ENCODE measurements around the gene OSBPL10.
A peak's percentile ranks its signal among the peaks of the same experiment; 100 is the strongest.
"Not testable (repeated sequence)": the region's sequence is repeated elsewhere in the genome, so short reads cannot be mapped to it uniquely, and the experiment has no call there.

OSBPL10 gene

GRCh38 chr3:31981206-31982181, at the start of gene OSBPL10, which contains the start of gene ZNF860:
Gene OSBPL10, minus strand, starts transcription at chr3:31981262. Its CDS starts 83 bp downstream, at chr3:31981179.
Gene ZNF860, plus strand, starts transcription at chr3:31981750. Its CDS starts 7,330 bp downstream, at chr3:31989080.
- Histone ChIP-seq H3K4me1 (ENCODE audit: control insufficient read depth in 2 of 2, insufficient read depth in 2 of 2, low read length in 2 of 2) (peaks cover 5 to 11% of the 10 kb centered on the region in 2 donors), H3K27me3 (ENCODE audit: control insufficient read depth in 2 of 2, insufficient read depth in 2 of 2, low read length in 2 of 2) (no peaks in the 10 kb centered on the region), H3K36me3 (ENCODE audit: control insufficient read depth in 2 of 2, insufficient read depth in 2 of 2, low read length in 2 of 2) (no peaks in the 10 kb centered on the region), H3K9me3 (ENCODE audit: control insufficient read depth in 2 of 2, low read length in 2 of 2) (no peaks in the 10 kb centered on the region), H3K27ac (ENCODE audit: low read depth in 2 of 2, low read length in 2 of 2) (peak within 1 kb of the TSS; percentile 87 to 92), H3K4me3 (ENCODE audit: low read length in 2 of 2) (peak within 1 kb of the TSS; percentile 88 to 94), H3K9ac (ENCODE audit: low read depth in 1 of 2, low read length in 2 of 2) (peak within 1 kb of the TSS; percentile 76 to 86)

GRCh38 chr3:32026593-32026992, 45.5 kb upstream of the OSBPL10 start:
- no peaks in the 10 kb centered on the region for H3K36me3 ChIP-seq (ENCODE audit: control insufficient read depth in 2 of 2, insufficient read depth in 2 of 2, low read length in 2 of 2)
- H3K9ac ChIP-seq (ENCODE audit: low read depth in 1 of 2, low read length in 2 of 2): no peak overlapping the region
- no peak overlapping the region for H3K4me3 ChIP-seq (ENCODE audit: low read length in 2 of 2)
- no peaks in the 10 kb centered on the region for H3K27me3 ChIP-seq (ENCODE audit: control insufficient read depth in 2 of 2, insufficient read depth in 2 of 2, low read length in 2 of 2)
- peaks cover 0 to 3% of the 10 kb centered on the region in 2 donors for H3K4me1 ChIP-seq (ENCODE audit: control insufficient read depth in 2 of 2, insufficient read depth in 2 of 2, low read length in 2 of 2)
- no peaks in the 10 kb centered on the region for H3K9me3 ChIP-seq (ENCODE audit: control insufficient read depth in 2 of 2, low read length in 2 of 2)
- H3K27ac ChIP-seq (ENCODE audit: low read depth in 2 of 2, low read length in 2 of 2): no peak overlapping the region

- H3K9me3 ChIP-seq (ENCODE audit: control insufficient read depth in 2 of 2, low read length in 2 of 2): no peaks in the 10 kb centered on the region
- H3K27ac ChIP-seq (ENCODE audit: low read depth in 2 of 2, low read length in 2 of 2): no peak overlapping the region
- H3K4me3 ChIP-seq (ENCODE audit: low read length in 2 of 2): no peak overlapping the region
- H3K36me3 ChIP-seq (ENCODE audit: control insufficient read depth in 2 of 2, insufficient read depth in 2 of 2, low read length in 2 of 2): no peaks in the 10 kb centered on the region
- H3K9ac ChIP-seq (ENCODE audit: low read depth in 1 of 2, low read length in 2 of 2): no peak overlapping the region
- no peaks in the 10 kb centered on the region for H3K27me3 ChIP-seq (ENCODE audit: control insufficient read depth in 2 of 2, insufficient read depth in 2 of 2, low read length in 2 of 2)
- H3K4me1 ChIP-seq (ENCODE audit: control insufficient read depth in 2 of 2, insufficient read depth in 2 of 2, low read length in 2 of 2): peaks cover 5 to 15% of the 10 kb centered on the region in 2 donors
These were observed 41.9 kb upstream of the OSBPL10 start for GRCh38 chr3:32022947-32023346.

- no peaks in the 10 kb centered on the region for H3K36me3 ChIP-seq (ENCODE audit: control insufficient read depth in 2 of 2, insufficient read depth in 2 of 2, low read length in 2 of 2)
- H3K4me3 ChIP-seq (ENCODE audit: low read length in 2 of 2): no peak overlapping the region
- no peak overlapping the region for H3K27ac ChIP-seq (ENCODE audit: low read depth in 2 of 2, low read length in 2 of 2)
- no peaks in the 10 kb centered on the region for H3K9me3 ChIP-seq (ENCODE audit: control insufficient read depth in 2 of 2, low read length in 2 of 2)
- H3K27me3 ChIP-seq (ENCODE audit: control insufficient read depth in 2 of 2, insufficient read depth in 2 of 2, low read length in 2 of 2): no peaks in the 10 kb centered on the region
- H3K9ac ChIP-seq (ENCODE audit: low read depth in 1 of 2, low read length in 2 of 2): no peak overlapping the region
- peaks cover 5 to 15% of the 10 kb centered on the region in 2 donors for H3K4me1 ChIP-seq (ENCODE audit: control insufficient read depth in 2 of 2, insufficient read depth in 2 of 2, low read length in 2 of 2)
These were observed 40.7 kb upstream of the OSBPL10 start for GRCh38 chr3:32021748-32022147.

- no peaks in the 10 kb centered on the region for H3K27me3 ChIP-seq (ENCODE audit: control insufficient read depth in 2 of 2, insufficient read depth in 2 of 2, low read length in 2 of 2)
- H3K9ac ChIP-seq (ENCODE audit: low read depth in 1 of 2, low read length in 2 of 2): no peak overlapping the region
These were observed 40.1 kb upstream of the OSBPL10 start for GRCh38 chr3:32021155-32021554.

GRCh38 chr3:32018757-32019564, 37.9 kb upstream of the OSBPL10 start:
- no peak overlapping the region for H3K27ac ChIP-seq (ENCODE audit: low read depth in 2 of 2, low read length in 2 of 2)
- H3K4me3 ChIP-seq (ENCODE audit: low read length in 2 of 2): no peak overlapping the region
- H3K27me3 ChIP-seq (ENCODE audit: control insufficient read depth in 2 of 2, insufficient read depth in 2 of 2, low read length in 2 of 2): no peaks in the 10 kb centered on the region
- H3K36me3 ChIP-seq (ENCODE audit: control insufficient read depth in 2 of 2, insufficient read depth in 2 of 2, low read length in 2 of 2): no peaks in the 10 kb centered on the region
- H3K9me3 ChIP-seq (ENCODE audit: control insufficient read depth in 2 of 2, low read length in 2 of 2): no peaks in the 10 kb centered on the region
- peaks cover 5 to 15% of the 10 kb centered on the region in 2 donors for H3K4me1 ChIP-seq (ENCODE audit: control insufficient read depth in 2 of 2, insufficient read depth in 2 of 2, low read length in 2 of 2)
- peak overlapping the region in 1 of 2 donors; percentile 15 for H3K9ac ChIP-seq (ENCODE audit: low read depth in 1 of 2, low read length in 2 of 2)

More at GRCh38 chr3:32021155-32021554, 40.1 kb upstream of the OSBPL10 start:
- no peak overlapping the region for H3K27ac ChIP-seq (ENCODE audit: low read depth in 2 of 2, low read length in 2 of 2)
- H3K9me3 ChIP-seq (ENCODE audit: control insufficient read depth in 2 of 2, low read length in 2 of 2): no peaks in the 10 kb centered on the region
- no peaks in the 10 kb centered on the region for H3K36me3 ChIP-seq (ENCODE audit: control insufficient read depth in 2 of 2, insufficient read depth in 2 of 2, low read length in 2 of 2)
- peaks cover 5 to 15% of the 10 kb centered on the region in 2 donors for H3K4me1 ChIP-seq (ENCODE audit: control insufficient read depth in 2 of 2, insufficient read depth in 2 of 2, low read length in 2 of 2)
- no peak overlapping the region for H3K4me3 ChIP-seq (ENCODE audit: low read length in 2 of 2)

- Histone ChIP-seq H3K9me3 (ENCODE audit: control insufficient read depth in 2 of 2, low read length in 2 of 2) (no peaks in the 10 kb centered on the region), H3K27me3 (ENCODE audit: control insufficient read depth in 2 of 2, insufficient read depth in 2 of 2, low read length in 2 of 2) (no peaks in the 10 kb centered on the region), H3K36me3 (ENCODE audit: control insufficient read depth in 2 of 2, insufficient read depth in 2 of 2, low read length in 2 of 2) (no peaks in the 10 kb centered on the region), H3K4me1 (ENCODE audit: control insufficient read depth in 2 of 2, insufficient read depth in 2 of 2, low read length in 2 of 2) (peaks cover 5 to 12% of the 10 kb centered on the region in 2 donors), H3K27ac (ENCODE audit: low read depth in 2 of 2, low read length in 2 of 2) (no peak overlapping the region), H3K9ac (ENCODE audit: low read depth in 1 of 2, low read length in 2 of 2) (no peak overlapping the region), H3K4me3 (ENCODE audit: low read length in 2 of 2) (no peak overlapping the region)
These were observed 36.2 kb upstream of the OSBPL10 start for GRCh38 chr3:32017286-32017685.

GRCh38 chr3:32015638-32016037, 34.6 kb upstream of the OSBPL10 start:
- not testable (repeated sequence) for H3K9me3 ChIP-seq (ENCODE audit: control insufficient read depth in 2 of 2, low read length in 2 of 2); H3K9ac ChIP-seq (ENCODE audit: low read depth in 1 of 2, low read length in 2 of 2); H3K27me3 ChIP-seq (ENCODE audit: control insufficient read depth in 2 of 2, insufficient read depth in 2 of 2, low read length in 2 of 2); H3K4me3 ChIP-seq (ENCODE audit: low read length in 2 of 2); H3K27ac ChIP-seq (ENCODE audit: low read depth in 2 of 2, low read length in 2 of 2); H3K36me3 ChIP-seq (ENCODE audit: control insufficient read depth in 2 of 2, insufficient read depth in 2 of 2, low read length in 2 of 2)
- peaks cover 5 to 12% of the 10 kb centered on the region in 2 donors for H3K4me1 ChIP-seq (ENCODE audit: control insufficient read depth in 2 of 2, insufficient read depth in 2 of 2, low read length in 2 of 2)

GRCh38 chr3:32010699-32011098, 29.6 kb upstream of the OSBPL10 start:
- not testable (repeated sequence) for H3K27me3 ChIP-seq (ENCODE audit: control insufficient read depth in 2 of 2, insufficient read depth in 2 of 2, low read length in 2 of 2); H3K4me3 ChIP-seq (ENCODE audit: low read length in 2 of 2); H3K9me3 ChIP-seq (ENCODE audit: control insufficient read depth in 2 of 2, low read length in 2 of 2); H3K4me1 ChIP-seq (ENCODE audit: control insufficient read depth in 2 of 2, insufficient read depth in 2 of 2, low read length in 2 of 2); H3K36me3 ChIP-seq (ENCODE audit: control insufficient read depth in 2 of 2, insufficient read depth in 2 of 2, low read length in 2 of 2); H3K9ac ChIP-seq (ENCODE audit: low read depth in 1 of 2, low read length in 2 of 2); H3K27ac ChIP-seq (ENCODE audit: low read depth in 2 of 2, low read length in 2 of 2)

GRCh38 chr3:32009957-32010356, 28.9 kb upstream of the OSBPL10 start:
- Histone ChIP-seq H3K36me3 (ENCODE audit: control insufficient read depth in 2 of 2, insufficient read depth in 2 of 2, low read length in 2 of 2) (no peaks in the 10 kb centered on the region), H3K27ac (ENCODE audit: low read depth in 2 of 2, low read length in 2 of 2) (no peak overlapping the region), H3K9ac (ENCODE audit: low read depth in 1 of 2, low read length in 2 of 2) (no peak overlapping the region), H3K4me3 (ENCODE audit: low read length in 2 of 2) (no peak overlapping the region), H3K4me1 (ENCODE audit: control insufficient read depth in 2 of 2, insufficient read depth in 2 of 2, low read length in 2 of 2) (no peaks in the 10 kb centered on the region), H3K27me3 (ENCODE audit: control insufficient read depth in 2 of 2, insufficient read depth in 2 of 2, low read length in 2 of 2) (no peaks in the 10 kb centered on the region), H3K9me3 (ENCODE audit: control insufficient read depth in 2 of 2, low read length in 2 of 2) (no peaks in the 10 kb centered on the region)

Measured in mucosa of rectum (tissue), 2 donors.